ENCODE measurements around the gene TIMMDC1.

DNA sequence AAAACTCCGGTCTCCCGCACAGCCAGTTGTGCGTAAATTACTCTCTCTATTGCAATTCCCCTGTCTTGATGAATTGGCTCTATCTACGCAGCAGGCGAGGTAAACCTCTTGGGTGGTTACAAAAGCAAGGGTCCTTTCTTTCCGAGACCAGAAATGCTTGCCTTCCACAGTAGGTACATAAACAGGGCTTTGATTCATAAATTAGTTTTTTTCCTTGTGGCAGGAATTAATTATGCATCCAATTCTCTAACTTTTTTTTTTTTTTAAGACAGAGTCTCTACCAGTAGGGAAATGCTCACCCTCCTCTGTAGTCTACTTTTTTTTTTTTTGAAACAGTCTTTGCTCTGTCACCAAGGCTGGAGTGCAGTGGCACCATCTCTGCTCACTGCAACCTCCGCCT is 44.8 kb downstream of the TIMMDC1 start:
- TF ChIP-seq USF2 (IDR thresholded peaks at IDR 0.05; ENCODE audit: low read depth, low read length) (no peak), USF2 (CRISPR knock-in tag; IDR thresholded peaks at IDR 0.05; ENCODE audit: borderline replicate concordance) (no peak), ZNF530 (CRISPR knock-in tag; IDR thresholded peaks at IDR 0.05; ENCODE audit: low read depth) (no peak), MBNL3 (CRISPR knock-in tag; conservative IDR thresholded peaks at IDR 0.05) (no peak), MED8 (CRISPR knock-in tag; IDR thresholded peaks at IDR 0.05; ENCODE audit: insufficient replicate concordance) (no peak), RFX1 (IDR thresholded peaks at IDR 0.05) (no peak), SIN3A (IDR thresholded peaks at IDR 0.05; ENCODE audit: borderline replicate concordance, low read depth, low read length) (no peak), SUZ12 (IDR thresholded peaks at IDR 0.05; ENCODE audit: low read depth, low read length) (no peak), CEBPB (IDR thresholded peaks at IDR 0.05; ENCODE audit: borderline replicate concordance, low read depth, low read length) (no peak), ZNF274 (CRISPR knock-in tag; IDR thresholded peaks at IDR 0.05) (no peak), PRPF4 (IDR thresholded peaks at IDR 0.05; ENCODE audit: low read depth, low read length, poor library complexity, severe bottlenecking) (no peak), ZNF329 (CRISPR knock-in tag; IDR thresholded peaks at IDR 0.05; ENCODE audit: low read depth) (no peak), RXRA (CRISPR knock-in tag; IDR thresholded peaks at IDR 0.05) (no peak), SP2 (CRISPR knock-in tag; IDR thresholded peaks at IDR 0.05) (no peak)
- TF ChIP-seq, protein P1, sequence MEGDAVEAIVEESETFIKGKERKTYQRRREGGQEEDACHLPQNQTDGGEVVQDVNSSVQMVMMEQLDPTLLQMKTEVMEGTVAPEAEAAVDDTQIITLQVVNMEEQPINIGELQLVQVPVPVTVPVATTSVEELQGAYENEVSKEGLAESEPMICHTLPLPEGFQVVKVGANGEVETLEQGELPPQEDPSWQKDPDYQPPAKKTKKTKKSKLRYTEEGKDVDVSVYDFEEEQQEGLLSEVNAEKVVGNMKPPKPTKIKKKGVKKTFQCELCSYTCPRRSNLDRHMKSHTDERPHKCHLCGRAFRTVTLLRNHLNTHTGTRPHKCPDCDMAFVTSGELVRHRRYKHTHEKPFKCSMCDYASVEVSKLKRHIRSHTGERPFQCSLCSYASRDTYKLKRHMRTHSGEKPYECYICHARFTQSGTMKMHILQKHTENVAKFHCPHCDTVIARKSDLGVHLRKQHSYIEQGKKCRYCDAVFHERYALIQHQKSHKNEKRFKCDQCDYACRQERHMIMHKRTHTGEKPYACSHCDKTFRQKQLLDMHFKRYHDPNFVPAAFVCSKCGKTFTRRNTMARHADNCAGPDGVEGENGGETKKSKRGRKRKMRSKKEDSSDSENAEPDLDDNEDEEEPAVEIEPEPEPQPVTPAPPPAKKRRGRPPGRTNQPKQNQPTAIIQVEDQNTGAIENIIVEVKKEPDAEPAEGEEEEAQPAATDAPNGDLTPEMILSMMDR (CRISPR knock-in tag; IDR thresholded peaks at IDR 0.05) = no peak

Measured in HepG2 (cell line).